OCI-LY1 (cell line): ENCODE results near the gene POLR2A.

Source experiments
- H2AFZ ChIP-seq: fragments of 200-600 bp; sonication (generic), shearing (Covaris generic); 2 replicates; pipeline ENCODE4 v1.6.0; 2014; ENCODE audit warnings: antibody characterized with exemption, mild to moderate bottlenecking, low read length
- H3F3A ChIP-seq: fragments of 200-600 bp; sonication (generic), shearing (Covaris generic); 2 replicates; pipeline ENCODE4 v1.6.0; 2014; ENCODE audit warnings: mild to moderate bottlenecking, antibody characterized with exemption, low read length, moderate library complexity; ENCODE audit not compliant: insufficient read depth
- H3K27ac ChIP-seq: fragments of 200-600 bp; sonication (generic); 2 replicates; pipeline ENCODE4 v1.5.1; 2014; ENCODE audit warnings: low read length, mixed run types, mild to moderate bottlenecking, low read depth; ENCODE audit not compliant: poor library complexity, severe bottlenecking
- H3K27me3 ChIP-seq: fragments of 200-600 bp; sonication (generic); 2 replicates; pipeline ENCODE4 v1.6.0; 2014; ENCODE audit warnings: antibody characterized with exemption, mild to moderate bottlenecking, low read length, moderate library complexity; ENCODE audit not compliant: insufficient read depth
- H3K36me3 ChIP-seq: fragments of 200-600 bp; sonication (generic); 2 replicates; pipeline ENCODE4 v1.6.1; 2014; ENCODE audit warnings: mild to moderate bottlenecking, antibody characterized with exemption, low read length, moderate library complexity, mixed read lengths; ENCODE audit not compliant: insufficient read depth
- H3K4me1 ChIP-seq: fragments of 200-600 bp; sonication (generic); 2 replicates; pipeline ENCODE4 v1.5.1; 2014; ENCODE audit warnings: mild to moderate bottlenecking, low read length, moderate library complexity; ENCODE audit not compliant: insufficient read depth, severe bottlenecking
- H3K4me2 ChIP-seq: fragments of 200-600 bp; sonication (generic), shearing (Covaris generic); 2 replicates; pipeline ENCODE4 v1.6.1; 2014; ENCODE audit warnings: low read length
- H3K4me3 ChIP-seq: fragments of 200-600 bp; sonication (generic); 2 replicates; pipeline ENCODE4 v1.5.1; 2014; ENCODE audit warnings: low read length, low read depth, mild to moderate bottlenecking, mixed read lengths; ENCODE audit not compliant: poor library complexity, severe bottlenecking
- H3K79me2 ChIP-seq: fragments of 200-600 bp; shearing (Covaris generic); 2 replicates; pipeline ENCODE4 v1.6.1; 2016; ENCODE audit warnings: mixed run types, low read length, mixed read lengths; ENCODE audit not compliant: insufficient read depth
- H3K9ac ChIP-seq: fragments of 200-600 bp; sonication (generic), shearing (Covaris generic); 2 replicates; pipeline ENCODE4 v1.6.1; 2014; ENCODE audit warnings: mild to moderate bottlenecking, low read length, mixed read lengths
- H3K9me2 ChIP-seq: fragments of 200-600 bp; sonication (generic), shearing (Covaris generic); 2 replicates; pipeline ENCODE4 v1.6.1; 2014; ENCODE audit warnings: low read depth, mild to moderate bottlenecking, low read length, mixed read lengths
- H3K9me3 ChIP-seq: fragments of 200-600 bp; shearing (Covaris generic); 2 replicates; pipeline ENCODE4 v1.6.1; 2014; ENCODE audit warnings: low read length, mixed read lengths
- H4K20me1 ChIP-seq: fragments of 200-600 bp; sonication (generic), shearing (Covaris generic); 2 replicates; pipeline ENCODE4 v1.6.0; 2016; ENCODE audit warnings: mild to moderate bottlenecking, low read length; ENCODE audit not compliant: insufficient read depth
- CTCF ChIP-seq: fragments of 200-600 bp; sonication (generic), shearing (Covaris generic); IDR thresholded peaks from 2 replicates; pipeline ENCODE4 v1.5.1; 2017; ENCODE audit warnings: mild to moderate bottlenecking, antibody characterized with exemption, low read length, moderate library complexity, mixed read lengths
- EZH2 ChIP-seq: fragments of 200-600 bp; sonication (generic), shearing (Covaris generic); IDR thresholded peaks from 2 replicates; pipeline ENCODE4 v1.8.0; 2017; ENCODE audit warnings: borderline replicate concordance, mixed run types, mild to moderate bottlenecking, antibody characterized with exemption, low read length, moderate library complexity, mixed read lengths

Gene POLR2A

GRCh38 chr17:7459961-7460545 is 24.1 kb upstream of the POLR2A start:
- Histone ChIP-seq H4K20me1 (no peaks in the 10 kb centered on the region), H3K9ac (no peak overlapping the region), H3K4me2 (no peak overlapping the region), H3K9me3 (no peaks in the 10 kb centered on the region), H3K27ac (peak overlapping the region; percentile 6), H2AFZ (no peak overlapping the region), H3K36me3 (peaks cover 26% of the 10 kb centered on the region), H3F3A (no peaks in the 10 kb centered on the region), H3K9me2 (no peaks in the 10 kb centered on the region), H3K4me1 (peaks cover 18% of the 10 kb centered on the region), H3K4me3 (no peak overlapping the region), H3K27me3 (no peaks in the 10 kb centered on the region), H3K79me2 (no peaks in the 10 kb centered on the region)
- TF ChIP-seq EZH2 (no peak), CTCF (no peak)

- Histone ChIP-seq H3K27ac (no peak overlapping the region), H3K4me2 (no peak overlapping the region), H3K4me3 (no peak overlapping the region), H3K9me3 (no peaks in the 10 kb centered on the region), H2AFZ (no peak overlapping the region), H3K4me1 (peaks cover 15% of the 10 kb centered on the region), H3K9ac (no peak overlapping the region), H3K79me2 (no peaks in the 10 kb centered on the region), H3K27me3 (no peaks in the 10 kb centered on the region), H3K36me3 (peaks cover 31% of the 10 kb centered on the region), H3K9me2 (no peaks in the 10 kb centered on the region), H3F3A (no peaks in the 10 kb centered on the region), H4K20me1 (no peaks in the 10 kb centered on the region)
- no peak for TF ChIP-seq EZH2
- TF ChIP-seq CTCF, result no peak
Observed at GRCh38 chr17:7460850-7461660, 23.1 kb upstream of the POLR2A start.

DNA sequence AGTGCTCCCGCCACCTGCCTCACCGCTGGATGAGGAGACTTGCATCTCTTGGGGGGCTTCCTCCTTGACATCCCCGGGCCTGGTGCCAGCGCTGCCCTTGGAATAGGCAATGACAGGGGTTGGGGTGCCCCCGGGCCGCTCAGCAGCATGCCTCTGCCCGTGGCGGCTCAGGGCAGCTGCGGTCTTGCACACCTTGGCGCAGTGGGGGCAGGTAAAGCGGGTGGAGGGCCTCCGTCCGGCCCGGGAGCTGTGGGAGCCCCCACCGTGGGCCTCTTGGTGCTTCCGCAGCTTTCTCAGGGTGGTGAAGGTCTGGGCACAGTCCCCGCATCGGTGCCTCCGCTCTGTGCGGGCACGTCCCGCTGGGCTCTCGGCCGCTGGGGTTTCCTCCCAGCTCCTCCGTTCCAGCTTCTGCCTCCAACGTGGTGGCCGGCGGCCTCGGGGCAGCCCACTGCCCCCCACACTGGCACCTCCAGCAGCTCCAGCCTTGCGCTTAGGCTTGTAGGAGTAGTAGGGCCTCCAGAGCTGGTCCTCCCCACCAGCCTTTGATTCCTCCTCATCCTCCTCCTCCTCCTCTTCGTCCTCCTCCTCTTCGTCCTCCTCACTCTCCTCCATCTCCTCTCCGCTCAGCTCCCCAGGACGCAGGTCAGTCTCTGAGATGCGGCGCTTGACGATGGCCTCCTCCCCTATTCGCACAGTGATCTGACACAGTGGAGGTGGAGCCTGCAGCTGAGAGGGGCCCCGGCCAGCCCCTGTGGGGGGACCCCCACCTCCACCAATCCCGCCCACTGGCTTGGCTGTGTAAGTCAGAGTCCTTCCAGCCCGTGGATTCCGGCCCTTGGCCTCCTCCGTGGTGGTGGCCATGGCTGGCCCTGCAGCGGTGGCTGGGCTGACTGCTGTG is 21.4 kb upstream of the POLR2A start:
- Histone ChIP-seq H3K4me3 (no peak overlapping the region), H3K36me3 (peaks cover 37% of the 10 kb centered on the region), H3K9me2 (no peaks in the 10 kb centered on the region), H3K9ac (no peak overlapping the region), H3K27ac (no peak overlapping the region), H3F3A (no peaks in the 10 kb centered on the region), H3K9me3 (no peaks in the 10 kb centered on the region), H3K79me2 (no peaks in the 10 kb centered on the region), H4K20me1 (no peaks in the 10 kb centered on the region), H3K4me2 (no peak overlapping the region), H2AFZ (no peak overlapping the region), H3K27me3 (no peaks in the 10 kb centered on the region), H3K4me1 (peaks cover 14% of the 10 kb centered on the region)
- TF ChIP-seq CTCF (no peak), EZH2 (no peak)
